Sigmoid colon (tissue), 7 donors: ENCODE measurements around the gene RSL1D1. TPM values are rescaled to one million over a fixed set of nuclear protein-coding genes. Genes with fewer than 3 reads are reported as not detected.

Experiments used
- DNase-seq: peaks from one replicate; pipeline ENCODE4 v3.0.0-alpha.2; 2019
- H3K27ac ChIP-seq, 4 donors: fragments of 200-600 bp; sonication (generic); one replicate each; pipeline ENCODE4 v1.5.1; 2016 to 2019; ENCODE audit warnings: mild to moderate bottlenecking in 1 of 4
- H3K27me3 ChIP-seq, 3 donors: fragments of 200-600 bp; sonication (generic); one replicate each; pipeline ENCODE4 v1.5.1; 2019; ENCODE audit warnings: mild to moderate bottlenecking in 1 of 3
- H3K36me3 ChIP-seq, 4 donors: fragments of 200-600 bp; sonication (generic); one replicate each; pipeline ENCODE4 v1.5.1; 2016 to 2019
- H3K4me1 ChIP-seq, 4 donors: fragments of 200-600 bp; sonication (generic); one replicate each; pipeline ENCODE4 v1.5.1; 2017 to 2019
- H3K4me3 ChIP-seq, 4 donors: fragments of 200-600 bp; sonication (generic); one replicate each; pipeline ENCODE4 v1.5.1; 2017 to 2019; ENCODE audit warnings: mild to moderate bottlenecking in 2 of 4, moderate library complexity in 1 of 4
- H3K9me3 ChIP-seq, 4 donors: fragments of 200-600 bp in 3 of 4; sonication (generic) in 3 of 4; one replicate each; pipeline versions ENCODE4 v1.5.1 to v1.6.1; 2013 to 2019
- CTCF ChIP-seq, 4 experiments: fragments of 450-650 bp in 3 of 4; fragments of 200-600 bp in 1 of 4; IDR thresholded peaks; one replicate each; pipeline ENCODE4 v1.5.1; 2016 to 2019; ENCODE audit warnings: antibody characterized with exemption in 4 of 4, mild to moderate bottlenecking in 3 of 4, moderate library complexity in 2 of 4
- EP300 ChIP-seq, 4 donors: sonication (generic); formaldehyde crosslinking; IDR thresholded peaks; one replicate each; pipeline ENCODE4 v1.6.1; 2017; ENCODE audit warnings: antibody characterized with exemption in 4 of 4
- POLR2A ChIP-seq, 2 donors: fragments of 450-650 bp; IDR thresholded peaks; one replicate each; pipeline ENCODE4 v1.6.1; 2016; ENCODE audit warnings: antibody characterized with exemption in 2 of 2, mild to moderate bottlenecking in 2 of 2, moderate library complexity in 2 of 2
- POLR2AphosphoS5 ChIP-seq, 4 donors: sonication (generic); formaldehyde crosslinking; IDR thresholded peaks; one replicate each; pipeline ENCODE4 v1.6.1; 2017; ENCODE audit warnings: antibody characterized with exemption in 4 of 4
- WGBS, 2 donors: extraction: QIAGEN DNeasy Blood & Tissue Kit; methylation state at CpG; one replicate each; pipeline ENCODE4 v1.1.7; 2013; 5-methylcytosine and 5-hydroxymethylcytosine counted together
- intact Hi-C: fragments of 100-400 bp; cut with DNase I; formaldehyde crosslinking; loops from one replicate; pipeline ENCODE4 v1.15.1; 2023
- polyA plus RNA-seq, 3 donors: library from polyadenylated mRNA; stranded (reverse); fragments of 200-250 nt; gene quantifications; one replicate each; pipeline ENCODE4 v1.2.3, GENCODE V29; 2013
- total RNA-seq, 4 donors: library from RNA; depleted of rRNA; stranded (reverse); fragments of >200 nt; gene quantifications; one replicate each; pipeline ENCODE4 v1.1.0, GENCODE V29; 2016
- donor health status: healthy with polysubstance abuse.
- donor health status: Bipolar disorder and iron deficiency.
- donor health status: healthy.

The RSL1D1 gene
- total and polyA plus RNA-seq, 7 donors, result 36.5 to 177 (median 134) TPM

DNA sequence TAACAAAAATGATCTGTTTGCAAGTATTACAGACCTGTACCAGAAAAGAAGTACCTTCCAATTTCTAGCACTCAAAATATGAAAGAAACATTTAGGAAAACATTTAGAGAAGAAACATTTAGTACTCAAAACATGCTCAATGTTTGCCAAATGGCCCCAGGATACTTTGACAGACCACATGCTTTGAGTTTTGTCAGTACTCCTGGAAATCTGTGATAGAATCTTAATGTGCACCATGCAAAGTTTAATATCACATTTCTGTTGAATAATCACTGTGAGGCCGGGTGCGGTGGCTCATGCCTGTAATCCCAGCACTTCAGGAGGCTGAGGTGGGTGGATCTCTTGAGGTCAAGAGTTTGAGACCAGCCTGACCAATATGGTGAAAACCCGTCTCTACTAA lies 45.8 kb downstream of the RSL1D1 start:
- no peaks in the 10 kb centered on the region for H3K27me3 ChIP-seq
- TF ChIP-seq EP300 (IDR thresholded peaks at IDR 0.05), result no peak
- no peak for TF ChIP-seq POLR2AphosphoS5 (IDR thresholded peaks at IDR 0.05)
- TF ChIP-seq POLR2A (IDR thresholded peaks at IDR 0.05), result no peak
- TF ChIP-seq CTCF (IDR thresholded peaks at IDR 0.05), result no peak
- no peaks in the 10 kb centered on the region for H3K36me3 ChIP-seq
- H3K4me1 ChIP-seq, result no peaks in the 10 kb centered on the region
- 85 to 93% methylated on average over 3 of the region's 3 CpGs for WGBS, 2 donors
- DNase-seq, result no peak
- no peak overlapping the region for H3K4me3 ChIP-seq
- H3K27ac ChIP-seq, result no peak overlapping the region
- intact Hi-C loops, result no loop called here
- no peaks in the 10 kb centered on the region for H3K9me3 ChIP-seq

DNA sequence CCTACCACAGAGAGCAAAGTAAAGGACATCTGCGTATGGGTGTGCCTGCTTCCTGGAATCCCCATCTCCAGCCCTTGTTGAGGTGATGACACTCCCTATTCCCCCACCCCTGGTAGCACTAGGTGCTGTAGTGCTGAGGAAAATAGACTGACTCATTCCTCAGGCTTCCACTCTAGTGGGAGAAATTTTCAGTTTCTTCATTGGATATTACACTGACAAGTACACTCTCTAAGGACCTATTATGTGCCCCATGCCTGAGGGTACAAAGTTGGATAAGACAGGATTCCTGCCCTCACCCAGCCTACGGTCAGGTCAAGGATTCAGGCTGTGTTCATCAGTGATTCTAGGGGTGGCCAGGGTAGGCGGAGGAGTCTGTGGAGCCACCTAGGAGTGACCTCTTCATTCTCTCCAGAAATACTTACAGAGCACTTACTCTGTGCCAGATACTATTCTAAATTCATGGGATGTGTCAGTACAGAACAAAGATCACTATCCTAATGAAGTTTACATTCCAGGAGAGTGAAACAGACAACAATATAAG lies 49.8 kb downstream of the RSL1D1 start:
- H3K4me3 ChIP-seq, result no peak overlapping the region
- H3K27me3 ChIP-seq, result no peaks in the 10 kb centered on the region
- WGBS, 2 donors, result 79 to 95% methylated on average over 3 of the region's 3 CpGs
- intact Hi-C loops, result no loop called here
- H3K4me1 ChIP-seq, result peaks cover 0 to 28% (median 23%) of the 10 kb centered on the region in 4 donors
- H3K36me3 ChIP-seq, result no peaks in the 10 kb centered on the region
- TF ChIP-seq EP300 (IDR thresholded peaks at IDR 0.05) (no peak), CTCF (IDR thresholded peaks at IDR 0.05) (no peak), POLR2AphosphoS5 (IDR thresholded peaks at IDR 0.05) (no peak), POLR2A (IDR thresholded peaks at IDR 0.05) (no peak)
- no peak for DNase-seq
- H3K27ac ChIP-seq, result no peak overlapping the region
- no peaks in the 10 kb centered on the region for H3K9me3 ChIP-seq

- no peak overlapping the region for H3K4me3 ChIP-seq
Observed at GRCh38 chr16:11800382-11800718, 51.0 kb downstream of the RSL1D1 start.

GRCh38 chr16:11799509-11800381 lies 51.6 kb downstream of the RSL1D1 start:
- WGBS, 2 donors, result 79 to 88% methylated on average over 14 of the region's 14 CpGs
- H3K4me3 ChIP-seq, result no peak overlapping the region

More at GRCh38 chr16:11800382-11800718, 51.0 kb downstream of the RSL1D1 start:
- no peak for TF ChIP-seq EP300 (IDR thresholded peaks at IDR 0.05)
- no peak for TF ChIP-seq CTCF (IDR thresholded peaks at IDR 0.05)
- TF ChIP-seq POLR2AphosphoS5 (IDR thresholded peaks at IDR 0.05), result no peak
- no peak for TF ChIP-seq POLR2A (IDR thresholded peaks at IDR 0.05)
- no peak for DNase-seq
- Histone ChIP-seq H3K27me3 (no peaks in the 10 kb centered on the region), H3K36me3 (no peaks in the 10 kb centered on the region), H3K27ac (peak overlapping the region in 1 of 4 donors; percentile 8), H3K4me1 (peaks cover 0 to 35% (median 29%) of the 10 kb centered on the region in 4 donors), H3K9me3 (no peaks in the 10 kb centered on the region)
- WGBS, 2 donors, result 90 to 91% methylated on average over 3 of the region's 3 CpGs
- intact Hi-C loops, result no loop called here

More at GRCh38 chr16:11799509-11800381, 51.6 kb downstream of the RSL1D1 start:
- Histone ChIP-seq H3K9me3 (no peaks in the 10 kb centered on the region), H3K4me1 (peaks cover 0 to 42% (median 35%) of the 10 kb centered on the region in 4 donors), H3K27me3 (no peaks in the 10 kb centered on the region), H3K36me3 (no peaks in the 10 kb centered on the region), H3K27ac (peak overlapping the region; percentile 92 to 99 (median 96))
- DNase-seq, result no peak
- no peak for TF ChIP-seq EP300 (IDR thresholded peaks at IDR 0.05)
- TF ChIP-seq POLR2AphosphoS5 (IDR thresholded peaks at IDR 0.05), result no peak
- TF ChIP-seq CTCF (IDR thresholded peaks at IDR 0.05), result no peak
- TF ChIP-seq POLR2A (IDR thresholded peaks at IDR 0.05), result no peak
- intact Hi-C loops, result loop anchor here (5.0 to 10.0 kb wide), 4 partner anchors 125 to 835 kb away; partner anchors contain the start of gene SNX29
